SU-DHL-6 (cell line): ENCODE data around the gene HPS6.

Experiments used
- CTCF ChIP-seq: fragments of 200-600 bp; sonication (generic); IDR thresholded peaks from one replicate; pipeline ENCODE4 v1.5.1; 2017; ENCODE audit warnings: antibody characterized with exemption, mild to moderate bottlenecking, low read length, moderate library complexity; ENCODE audit not compliant: insufficient read depth, poor library complexity, severe bottlenecking
- EZH2phosphoT487 ChIP-seq: fragments of 200-600 bp; sonication (generic), shearing (Covaris generic); conservative IDR thresholded peaks from 2 replicates; pipeline ENCODE4 v1.6.1; 2018; ENCODE audit warnings: mild to moderate bottlenecking, antibody characterized with exemption, low read length, moderate library complexity, mixed read lengths

- TF ChIP-seq CTCF (no peak), EZH2phosphoT487 (no peak)
Observed at GRCh38 chr10:102115775-102116174, 50.6 kb downstream of the HPS6 start.
